Endothelial cell of umbilical vein (primary cell): ENCODE results near the gene CERK. TPM values are rescaled to one million over a fixed set of nuclear protein-coding genes. Genes with fewer than 3 reads are reported as not detected.

Experiments
- BruUV-seq: library from RNA; stranded (reverse); fragments of 400-500 nt; replicated peaks from 2 replicates; lab custom pipeline; 2021; lab: Mats Ljungman, UMichigan
- CTCF ChIA-PET: fragments of 300-600, 350-600 bp; sonication (Branson Sonifier 250); formaldehyde crosslinking; loops from one replicate; lab custom pipeline; 2021; ENCODE audit warnings: antibody characterized with exemption, inconsistent platforms; lab: Charles Lee
- POLR2A ChIA-PET: fragments of 300-600, 350-600 bp; sonication (Branson Sonifier 250); formaldehyde crosslinking; loops from one replicate; lab custom pipeline; 2021; ENCODE audit warnings: antibody characterized with exemption, inconsistent platforms; lab: Charles Lee
- DNase-seq: peaks from one replicate; pipeline ENCODE4 v3.0.0-alpha.2; 2011; ENCODE audit warnings: low read depth, low spot score
- FAIRE-seq: peaks from 2 replicates; lab custom pipeline; 2011; peaks lifted over from hg19 to GRCh38; lab: Jason Lieb, UNC
- H2AFZ ChIP-seq: 2 replicates; pipeline ENCODE4 v1.6.0; 2012; ENCODE audit warnings: low read depth, low read length, control low read depth, inconsistent platforms
- H3K27ac ChIP-seq: 2 replicates; pipeline ENCODE4 v1.5.1; 2011; ENCODE audit warnings: low read depth, mild to moderate bottlenecking, control low read depth, low read length, moderate library complexity; ENCODE audit not compliant: insufficient read depth
- H3K27me3 ChIP-seq, 2 experiments: 2 replicates each; pipeline versions ENCODE4 v1.6.0 to v1.6.1; 2011; ENCODE audit warnings: low read length in 2 of 2, mixed read lengths in 1 of 2; ENCODE audit not compliant: control insufficient read depth in 2 of 2, insufficient read depth in 2 of 2
- H3K36me3 ChIP-seq, 2 experiments: 2 replicates in 1 of 2; 3 replicates in 1 of 2; pipeline ENCODE4 v1.5.1; 2011; ENCODE audit warnings: low read length in 2 of 2, mild to moderate bottlenecking in 1 of 2, moderate library complexity in 1 of 2; ENCODE audit not compliant: control insufficient read depth in 2 of 2, insufficient read depth in 2 of 2; ENCODE audit errors: extremely low read depth in 1 of 2
- H3K4me1 ChIP-seq: 3 replicates; pipeline ENCODE4 v1.5.1; 2011; ENCODE audit warnings: mild to moderate bottlenecking, low read length; ENCODE audit not compliant: control insufficient read depth, insufficient read depth; ENCODE audit errors: extremely low read depth
- H3K4me2 ChIP-seq: 2 replicates; pipeline ENCODE4 v1.6.1; 2011; ENCODE audit warnings: low read length, control low read depth, mixed read lengths; ENCODE audit not compliant: insufficient read depth
- H3K4me3 ChIP-seq, 3 experiments: fragments of 200-600 bp in 1 of 3; sonication (generic), shearing (Covaris generic) in 1 of 3; replicated peaks in 1 of 3; 2 replicates each; pipeline ENCODE4 v1.5.1; 2011 to 2016; ENCODE audit warnings: control low read depth in 3 of 3, low read length in 3 of 3, mild to moderate bottlenecking in 2 of 3, inconsistent platforms in 1 of 3, low read depth in 1 of 3, moderate library complexity in 1 of 3; ENCODE audit not compliant: insufficient read depth in 1 of 3
- H3K79me2 ChIP-seq: 2 replicates; pipeline ENCODE4 v1.6.0; 2012; ENCODE audit warnings: low read length, inconsistent platforms; ENCODE audit not compliant: control insufficient read depth, insufficient read depth
- H3K9ac ChIP-seq: replicated peaks from 2 replicates; pipeline ENCODE3; 2011; ENCODE audit warnings: low read length, control low read depth; ENCODE audit not compliant: insufficient read depth; ENCODE audit errors: extremely low read depth
- H3K9me1 ChIP-seq: replicated peaks from 3 replicates; pipeline ENCODE4 v1.6.0; 2011; ENCODE audit warnings: mild to moderate bottlenecking, low read length; ENCODE audit not compliant: control insufficient read depth, insufficient read depth; ENCODE audit errors: extremely low read depth
- H3K9me3 ChIP-seq: replicated peaks from 2 replicates; pipeline ENCODE4 v1.5.1; 2012; ENCODE audit warnings: low read length, inconsistent platforms; ENCODE audit not compliant: control insufficient read depth, insufficient read depth
- H4K20me1 ChIP-seq: replicated peaks from 2 replicates; pipeline ENCODE3; 2011; ENCODE audit warnings: mild to moderate bottlenecking, low read length; ENCODE audit not compliant: control insufficient read depth, insufficient read depth; ENCODE audit errors: extremely low read depth
- EZH2 ChIP-seq: IDR thresholded peaks from 2 replicates; pipeline ENCODE4 v1.6.1; 2012; ENCODE audit warnings: borderline replicate concordance, low read depth, mild to moderate bottlenecking, moderate library complexity, low read length, inconsistent platforms; ENCODE audit not compliant: severe bottlenecking
- FOS ChIP-seq: IDR thresholded peaks from 2 replicates; pipeline ENCODE4 v1.6.1; 2011; ENCODE audit warnings: mild to moderate bottlenecking, low read length, moderate library complexity, borderline replicate concordance; ENCODE audit not compliant: insufficient read depth
- GATA2 ChIP-seq: IDR thresholded peaks from 2 replicates; pipeline ENCODE4 v1.7.0; 2011; ENCODE audit warnings: low read depth, mild to moderate bottlenecking, moderate library complexity, mixed read lengths, low read length; ENCODE audit not compliant: insufficient read length, insufficient read depth
- JUN ChIP-seq: IDR thresholded peaks from 2 replicates; pipeline ENCODE4 v1.6.1; 2011; ENCODE audit warnings: borderline replicate concordance, low read depth; ENCODE audit not compliant: insufficient read length, insufficient read depth
- MYC ChIP-seq: IDR thresholded peaks from one replicate; pipeline ENCODE4 v1.6.1; 2011; ENCODE audit warnings: mild to moderate bottlenecking, low read depth, low read length
- POLR2A ChIP-seq: IDR thresholded peaks from 2 replicates; pipeline ENCODE4 v1.6.1; 2012; ENCODE audit warnings: low read depth, mild to moderate bottlenecking, control low read depth, low read length
- POLR2AphosphoS5 ChIP-seq: IDR thresholded peaks from 2 replicates; pipeline ENCODE4 v1.6.1; 2012; ENCODE audit warnings: low read depth, mild to moderate bottlenecking, control low read depth, low read length, moderate library complexity; ENCODE audit not compliant: insufficient read depth
- dilution Hi-C: fragments of 300-500 bp; cut with MboI; formaldehyde crosslinking; loops from one replicate; pipeline ENCODE4 v1.15.0; 2019; ENCODE audit warnings: low sequenced_read_pairs; ENCODE audit not compliant: extremely low pct_ligation_motif_present
- intact Hi-C: fragments of 100-400 bp; cut with micrococcal nuclease; formaldehyde crosslinking; loops from one replicate; pipeline ENCODE4 v1.10.0; 2022
- polyA plus RNA-seq, 4 experiments: library from polyadenylated mRNA; depleted of rRNA in 3 of 4; stranded (reverse) in 3 of 4; unstranded in 1 of 4; fragments of >200 nt; gene quantifications; 2 replicates each; pipeline versions ENCODE4 v1.2.1 to v1.2.3, GENCODE V29; 2011 to 2012; ENCODE audit warnings: missing spikeins in 1 of 4
- total RNA-seq: library from RNA; stranded (reverse); gene quantifications from 2 replicates; pipeline ENCODE4 v1.2.3, GENCODE V29; 2021
- TF ChIP-seq, protein P1 (sequence below), 2 donors: IDR thresholded peaks; 1 replicate in 1 of 2; 2 replicates in 1 of 2; pipeline ENCODE4 v1.5.1; 2011; ENCODE audit warnings: low read length in 2 of 2, mild to moderate bottlenecking in 2 of 2, moderate library complexity in 2 of 2, control low read depth in 1 of 2, inconsistent platforms in 1 of 2, low read depth in 1 of 2; ENCODE audit not compliant: insufficient read depth in 1 of 2; ENCODE audit errors: extremely low read depth in 1 of 2
- TF ChIP-seq, protein P2 (sequence below): IDR thresholded peaks from 2 replicates; pipeline ENCODE4 v1.6.1; 2011; ENCODE audit not compliant: insufficient read depth, insufficient read length

The CERK gene
- total and polyA plus RNA-seq, 2 donors (not counting 3 experiments of a cell fraction or from before 2014, with no cell fraction given) = 61.1 to 88.0 TPM

DNA sequence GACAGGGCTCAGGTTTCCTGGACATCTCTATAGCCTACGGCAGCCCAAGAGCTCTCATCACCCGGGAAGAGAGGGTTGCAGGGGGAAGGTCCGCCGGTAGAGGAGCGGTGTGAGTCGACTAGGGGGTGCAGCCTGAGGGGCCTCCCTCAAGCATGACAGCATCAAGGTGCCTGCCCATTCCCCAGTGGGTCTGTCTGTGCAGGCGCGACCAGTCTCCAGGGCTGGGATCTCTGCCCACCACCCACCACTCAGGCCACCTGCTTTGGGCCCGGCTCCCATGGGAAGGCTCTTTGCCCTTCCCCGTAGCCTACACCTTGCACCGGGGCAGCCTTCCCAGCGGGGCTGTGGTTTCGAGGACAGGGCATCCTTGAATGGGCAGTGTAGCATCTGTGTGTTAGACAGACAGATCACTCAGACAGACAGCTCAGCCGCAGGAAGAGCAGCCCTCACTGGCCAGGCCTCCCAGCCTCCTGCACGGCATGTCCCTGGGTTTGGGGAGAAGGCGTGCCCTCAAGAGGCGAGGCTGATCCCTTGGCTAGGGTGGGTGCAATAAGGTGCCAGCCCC lies 29.2 kb downstream of the CERK start:
- H3K4me2 ChIP-seq = no peak overlapping the region
- ChIA-PET CTCF (no interaction called here), POLR2A (no interaction called here)
- peaks cover 20% of the 10 kb centered on the region for H3K79me2 ChIP-seq
- H3K27ac ChIP-seq = no peak overlapping the region
- no peaks in the 10 kb centered on the region for H3K27me3 ChIP-seq
- no peak for FAIRE-seq
- no peak for TF ChIP-seq EZH2
- TF ChIP-seq GATA2 = no peak
- TF ChIP-seq FOS = no peak
- no peak for TF ChIP-seq POLR2A
- TF ChIP-seq, protein P1, sequence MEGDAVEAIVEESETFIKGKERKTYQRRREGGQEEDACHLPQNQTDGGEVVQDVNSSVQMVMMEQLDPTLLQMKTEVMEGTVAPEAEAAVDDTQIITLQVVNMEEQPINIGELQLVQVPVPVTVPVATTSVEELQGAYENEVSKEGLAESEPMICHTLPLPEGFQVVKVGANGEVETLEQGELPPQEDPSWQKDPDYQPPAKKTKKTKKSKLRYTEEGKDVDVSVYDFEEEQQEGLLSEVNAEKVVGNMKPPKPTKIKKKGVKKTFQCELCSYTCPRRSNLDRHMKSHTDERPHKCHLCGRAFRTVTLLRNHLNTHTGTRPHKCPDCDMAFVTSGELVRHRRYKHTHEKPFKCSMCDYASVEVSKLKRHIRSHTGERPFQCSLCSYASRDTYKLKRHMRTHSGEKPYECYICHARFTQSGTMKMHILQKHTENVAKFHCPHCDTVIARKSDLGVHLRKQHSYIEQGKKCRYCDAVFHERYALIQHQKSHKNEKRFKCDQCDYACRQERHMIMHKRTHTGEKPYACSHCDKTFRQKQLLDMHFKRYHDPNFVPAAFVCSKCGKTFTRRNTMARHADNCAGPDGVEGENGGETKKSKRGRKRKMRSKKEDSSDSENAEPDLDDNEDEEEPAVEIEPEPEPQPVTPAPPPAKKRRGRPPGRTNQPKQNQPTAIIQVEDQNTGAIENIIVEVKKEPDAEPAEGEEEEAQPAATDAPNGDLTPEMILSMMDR (IDR thresholded peaks at IDR 0.05; ENCODE audit: extremely low read depth in 1 of 2, insufficient read depth in 1 of 2, low read depth in 1 of 2, low read length in 2 of 2) = no peak
- TF ChIP-seq, protein P2, sequence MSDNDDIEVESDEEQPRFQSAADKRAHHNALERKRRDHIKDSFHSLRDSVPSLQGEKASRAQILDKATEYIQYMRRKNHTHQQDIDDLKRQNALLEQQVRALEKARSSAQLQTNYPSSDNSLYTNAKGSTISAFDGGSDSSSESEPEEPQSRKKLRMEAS = no peak
- no peak for TF ChIP-seq MYC
- TF ChIP-seq POLR2AphosphoS5 = no peak
- no peak for TF ChIP-seq JUN
- H3K9me3 ChIP-seq = no peaks in the 10 kb centered on the region
- peaks cover 51 to 67% of the 10 kb centered on the region in 2 experiments for H3K36me3 ChIP-seq
- no peak overlapping the region for H3K9ac ChIP-seq
- no TSS peak for BruUV-seq
- intact Hi-C loops = no loop called here
- no peaks in the 10 kb centered on the region for H4K20me1 ChIP-seq
- no peak overlapping the region for H3K4me3 ChIP-seq
- DNase-seq = no peak
- no peak overlapping the region for H2AFZ ChIP-seq
- dilution Hi-C loops = no loop called here
- no peaks in the 10 kb centered on the region for H3K4me1 ChIP-seq
- H3K9me1 ChIP-seq = no peaks in the 10 kb centered on the region
